CD4-positive, CD25-positive, alpha-beta regulatory T cell (primary cell): ENCODE data around the gene GNG13. TPM values are rescaled to one million over a fixed set of nuclear protein-coding genes. Genes with fewer than 3 reads are reported as not detected.

Source experiments
- ATAC-seq, 2 donors: fragments of 150-1000 bp; cut with Tn5 transposase; one replicate each; pipeline ENCODE4 v1.10.0; 2021; ENCODE audit warnings: low read depth in 2 of 2, moderate number of reproducible peaks in 2 of 2, moderate library complexity in 1 of 2
- DNase-seq, 3 donors: peaks; one replicate each; pipeline versions ENCODE4 v3.0.0 to v3.0.0-alpha.2; 2012 to 2022; ENCODE audit warnings: mixed read lengths in 1 of 3
- H3K27ac ChIP-seq: one replicate; pipeline ENCODE4 v1.7.0; 2013; ENCODE audit warnings: mild to moderate bottlenecking, low read length; ENCODE audit not compliant: insufficient read depth, poor library complexity, severe bottlenecking
- H3K27me3 ChIP-seq: one replicate; pipeline ENCODE4 v1.7.0; 2013; ENCODE audit warnings: low read length; ENCODE audit not compliant: control insufficient read depth, insufficient read depth
- H3K36me3 ChIP-seq: one replicate; pipeline ENCODE4 v1.7.0; 2013; ENCODE audit warnings: mild to moderate bottlenecking, low read length, moderate library complexity; ENCODE audit not compliant: control insufficient read depth, insufficient read depth
- H3K4me1 ChIP-seq: 2 replicates; pipeline ENCODE4 v1.7.0; 2013; ENCODE audit warnings: mild to moderate bottlenecking, low read length; ENCODE audit not compliant: insufficient read depth, control insufficient read depth, poor library complexity, severe bottlenecking
- H3K4me3 ChIP-seq: one replicate; pipeline ENCODE4 v1.7.0; 2013; ENCODE audit warnings: low read depth, mild to moderate bottlenecking, low read length, moderate library complexity
- H3K9me3 ChIP-seq, 2 experiments: 1 replicate in 1 of 2; 2 replicates in 1 of 2; pipeline ENCODE4 v1.7.0; 2013; ENCODE audit warnings: low read length in 2 of 2, mild to moderate bottlenecking in 1 of 2, moderate library complexity in 1 of 2; ENCODE audit not compliant: control insufficient read depth in 2 of 2
- H3K27ac Mint-ChIP-seq, 3 donors: one replicate each; pipeline ENCODE4 v1.8.0; 2020 to 2022; ENCODE audit warnings: mild to moderate bottlenecking in 3 of 3, mixed read lengths in 3 of 3, moderate library complexity in 2 of 3
- H3K27me3 Mint-ChIP-seq: one replicate; pipeline ENCODE4 v1.8.0; 2022; ENCODE audit warnings: mild to moderate bottlenecking, mixed read lengths
- H3K36me3 Mint-ChIP-seq: one replicate; pipeline ENCODE4 v1.8.0; 2020; ENCODE audit warnings: mixed read lengths
- H3K4me1 Mint-ChIP-seq, 4 donors: one replicate each; pipeline ENCODE4 v1.8.0; 2020 to 2022; ENCODE audit warnings: mixed read lengths in 4 of 4, mild to moderate bottlenecking in 1 of 4
- H3K4me3 Mint-ChIP-seq, 4 donors: one replicate each; pipeline ENCODE4 v1.8.0; 2020 to 2022; ENCODE audit warnings: mild to moderate bottlenecking in 4 of 4, mixed read lengths in 4 of 4, moderate library complexity in 3 of 4
- H3K9me3 Mint-ChIP-seq, 7 donors: one replicate each; pipeline ENCODE4 v1.8.0; 2020 to 2022; ENCODE audit warnings: mixed read lengths in 7 of 7, mild to moderate bottlenecking in 3 of 7, moderate library complexity in 2 of 7
- polyA plus RNA-seq, 4 donors: library from polyadenylated mRNA; unstranded; fragments of 300-500 nt; fragmentation: Illumina TruSeq; gene quantifications; one replicate each; pipeline ENCODE4 v1.2.3, GENCODE V29; 2021
- total RNA-seq: library from RNA; stranded (reverse); gene quantifications from one replicate; pipeline ENCODE4 v1.2.3, GENCODE V29; 2022

Gene GNG13
- total and polyA plus RNA-seq, 5 donors from 2014 or later, result not detected

GRCh38 chr16:766820-767640 lies 33.5 kb downstream of the GNG13 start:
- no peaks in the 10 kb centered on the region for H3K36me3 ChIP-seq
- Mint-ChIP-seq H3K27me3 (peaks cover under 1% of the 10 kb centered on the region), H3K4me1 (no peaks in the 10 kb centered on the region), H3K9me3 (peaks cover 0 to 1% (median 0%) of the 10 kb centered on the region in 7 donors), H3K27ac (no peak overlapping the region), H3K4me3 (no peak overlapping the region), H3K36me3 (no peaks in the 10 kb centered on the region)
- no peak overlapping the region for H3K4me3 ChIP-seq
- no peaks in the 10 kb centered on the region for H3K27me3 ChIP-seq
- no peak for DNase-seq
- H3K27ac ChIP-seq, result no peak overlapping the region
- H3K4me1 ChIP-seq, result no peaks in the 10 kb centered on the region
- no peak for ATAC-seq
- no peaks in the 10 kb centered on the region for H3K9me3 ChIP-seq

GRCh38 chr16:766008-766819 lies 34.3 kb downstream of the GNG13 start:
- peaks cover 7% of the 10 kb centered on the region for H3K27me3 Mint-ChIP-seq
- no peak for ATAC-seq

GRCh38 chr16:765488-765865 lies 35.1 kb downstream of the GNG13 start:
- Histone ChIP-seq H3K9me3 (no peaks in the 10 kb centered on the region), H3K27ac (no peak overlapping the region), H3K27me3 (no peaks in the 10 kb centered on the region), H3K36me3 (no peaks in the 10 kb centered on the region), H3K4me3 (no peak overlapping the region), H3K4me1 (no peaks in the 10 kb centered on the region)
- ATAC-seq (no peak), DNase-seq (no peak)
- no peaks in the 10 kb centered on the region for H3K36me3 Mint-ChIP-seq
- H3K27me3 Mint-ChIP-seq, result peaks cover 7% of the 10 kb centered on the region
- no peak overlapping the region for H3K27ac Mint-ChIP-seq
- H3K4me3 Mint-ChIP-seq, result no peak overlapping the region
- H3K9me3 Mint-ChIP-seq, result peaks cover 0 to 1% (median 0%) of the 10 kb centered on the region in 7 donors
- no peaks in the 10 kb centered on the region for H3K4me1 Mint-ChIP-seq

More at GRCh38 chr16:766008-766819, 34.3 kb downstream of the GNG13 start:
- Histone ChIP-seq H3K27me3 (no peaks in the 10 kb centered on the region), H3K36me3 (no peaks in the 10 kb centered on the region), H3K9me3 (no peaks in the 10 kb centered on the region), H3K4me1 (no peaks in the 10 kb centered on the region), H3K4me3 (no peak overlapping the region), H3K27ac (no peak overlapping the region)
- DNase-seq, result no peak
- no peak overlapping the region for H3K4me3 Mint-ChIP-seq
- H3K27ac Mint-ChIP-seq, result no peak overlapping the region
- H3K36me3 Mint-ChIP-seq, result no peaks in the 10 kb centered on the region
- peaks cover 0 to 1% (median 0%) of the 10 kb centered on the region in 7 donors for H3K9me3 Mint-ChIP-seq
- no peaks in the 10 kb centered on the region for H3K4me1 Mint-ChIP-seq

- ATAC-seq (no peak), DNase-seq (no peak)
- no peaks in the 10 kb centered on the region for H3K36me3 ChIP-seq
- H3K9me3 Mint-ChIP-seq, result peaks cover 0 to 1% (median 0%) of the 10 kb centered on the region in 7 donors
- H3K4me3 ChIP-seq, result no peak overlapping the region
- no peaks in the 10 kb centered on the region for H3K36me3 Mint-ChIP-seq
- no peaks in the 10 kb centered on the region for H3K4me1 Mint-ChIP-seq
- no peak overlapping the region for H3K27ac ChIP-seq
- no peaks in the 10 kb centered on the region for H3K4me1 ChIP-seq
- no peaks in the 10 kb centered on the region for H3K27me3 ChIP-seq
- peaks cover 7% of the 10 kb centered on the region for H3K27me3 Mint-ChIP-seq
- H3K9me3 ChIP-seq, result no peaks in the 10 kb centered on the region
- no peak overlapping the region for H3K27ac Mint-ChIP-seq
- H3K4me3 Mint-ChIP-seq, result no peak overlapping the region
Observed at GRCh38 chr16:764848-765487, 35.6 kb downstream of the GNG13 start.

GRCh38 chr16:764184-764750 lies 36.3 kb downstream of the GNG13 start:
- peaks cover 0 to 1% (median 0%) of the 10 kb centered on the region in 7 donors for H3K9me3 Mint-ChIP-seq
- Histone ChIP-seq H3K9me3 (no peaks in the 10 kb centered on the region), H3K27me3 (no peaks in the 10 kb centered on the region), H3K27ac (no peak overlapping the region), H3K4me3 (no peak overlapping the region), H3K36me3 (no peaks in the 10 kb centered on the region), H3K4me1 (no peaks in the 10 kb centered on the region)
- ATAC-seq, result no peak
- no peak overlapping the region for H3K27ac Mint-ChIP-seq
- no peaks in the 10 kb centered on the region for H3K36me3 Mint-ChIP-seq
- peaks cover 7% of the 10 kb centered on the region for H3K27me3 Mint-ChIP-seq
- H3K4me1 Mint-ChIP-seq, result no peaks in the 10 kb centered on the region
- H3K4me3 Mint-ChIP-seq, result no peak overlapping the region
- no peak for DNase-seq

- Mint-ChIP-seq H3K36me3 (no peaks in the 10 kb centered on the region), H3K4me3 (no peak overlapping the region), H3K27ac (no peak overlapping the region), H3K9me3 (peaks cover 0 to 1% (median 0%) of the 10 kb centered on the region in 7 donors), H3K4me1 (no peaks in the 10 kb centered on the region), H3K27me3 (peaks cover 7% of the 10 kb centered on the region)
- Histone ChIP-seq H3K27me3 (no peaks in the 10 kb centered on the region), H3K36me3 (no peaks in the 10 kb centered on the region), H3K9me3 (no peaks in the 10 kb centered on the region), H3K27ac (no peak overlapping the region), H3K4me1 (no peaks in the 10 kb centered on the region), H3K4me3 (no peak overlapping the region)
- ATAC-seq, result no peak
- DNase-seq, result no peak
Observed at GRCh38 chr16:763369-764183, 37.0 kb downstream of the GNG13 start.
